Activated T-cell treated with anti-CD3 and anti-CD28 coated beads, Interleukin-2, amount 50 U/mL, for 4 hours (primary cell): ENCODE data around the gene NFATC2. TPM values are rescaled to one million over a fixed set of nuclear protein-coding genes. Genes with fewer than 3 reads are reported as not detected.

Experiments used
- ATAC-seq, 2 donors: fragments of 200-7000 bp; cut with Tn5 transposase; one replicate each; pipeline ENCODE4 v1.10.0; 2021
- DNase-seq: peaks from one replicate; pipeline ENCODE4 v3.0.0-alpha.2; 2020
- H3K27me3 Mint-ChIP-seq: one replicate; pipeline ENCODE4 v1.8.0; 2021; ENCODE audit warnings: low read depth, mixed read lengths
- H3K36me3 Mint-ChIP-seq: one replicate; pipeline ENCODE4 v1.8.0; 2022; ENCODE audit warnings: mixed read lengths; ENCODE audit not compliant: insufficient read depth
- H3K4me1 Mint-ChIP-seq: one replicate; pipeline ENCODE4 v1.8.0; 2021; ENCODE audit warnings: low read depth, mixed read lengths
- H3K4me3 Mint-ChIP-seq: one replicate; pipeline ENCODE4 v1.8.0; 2021; ENCODE audit warnings: mild to moderate bottlenecking, moderate library complexity, mixed read lengths
- H3K9me3 Mint-ChIP-seq: one replicate; pipeline ENCODE4 v1.8.0; 2021; ENCODE audit warnings: mixed read lengths
- total RNA-seq, 3 donors: library from RNA; stranded (reverse); gene quantifications; one replicate each; pipeline ENCODE4 v1.2.1, GENCODE V29; 2021

Gene NFATC2
- total RNA-seq, 3 donors from 2014 or later, result 48.3 to 51.4 (median 48.9) TPM

DNA sequence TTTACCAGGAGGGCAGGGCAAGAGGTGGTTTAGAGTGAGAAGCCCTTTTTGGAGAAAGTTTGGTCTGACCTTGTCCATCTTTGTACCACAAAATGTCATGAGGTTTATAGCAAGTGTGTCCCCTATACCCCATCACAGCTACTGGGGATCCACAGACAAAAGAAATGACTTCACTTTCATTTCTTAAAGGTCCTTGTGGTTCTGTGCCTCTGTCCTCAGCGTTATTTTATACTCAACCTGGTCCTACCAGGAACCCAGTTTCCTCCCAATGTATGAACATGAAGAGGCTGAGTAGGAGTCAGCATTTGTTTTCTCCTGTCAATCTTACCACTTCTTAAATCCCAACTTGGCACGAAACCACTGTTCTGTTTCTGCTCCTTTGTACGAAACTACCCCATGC is 157.6 kb downstream of the NFATC2 start:
- H3K36me3 Mint-ChIP-seq, result peaks cover 25% of the 10 kb centered on the region
- H3K9me3 Mint-ChIP-seq, result no peaks in the 10 kb centered on the region
- no peaks in the 10 kb centered on the region for H3K27me3 Mint-ChIP-seq
- ATAC-seq, result peak in 1 of 2 donors; percentile 26
- no peak for DNase-seq
- H3K4me1 Mint-ChIP-seq, result peaks cover 51% of the 10 kb centered on the region
- no peak overlapping the region for H3K4me3 Mint-ChIP-seq

DNA sequence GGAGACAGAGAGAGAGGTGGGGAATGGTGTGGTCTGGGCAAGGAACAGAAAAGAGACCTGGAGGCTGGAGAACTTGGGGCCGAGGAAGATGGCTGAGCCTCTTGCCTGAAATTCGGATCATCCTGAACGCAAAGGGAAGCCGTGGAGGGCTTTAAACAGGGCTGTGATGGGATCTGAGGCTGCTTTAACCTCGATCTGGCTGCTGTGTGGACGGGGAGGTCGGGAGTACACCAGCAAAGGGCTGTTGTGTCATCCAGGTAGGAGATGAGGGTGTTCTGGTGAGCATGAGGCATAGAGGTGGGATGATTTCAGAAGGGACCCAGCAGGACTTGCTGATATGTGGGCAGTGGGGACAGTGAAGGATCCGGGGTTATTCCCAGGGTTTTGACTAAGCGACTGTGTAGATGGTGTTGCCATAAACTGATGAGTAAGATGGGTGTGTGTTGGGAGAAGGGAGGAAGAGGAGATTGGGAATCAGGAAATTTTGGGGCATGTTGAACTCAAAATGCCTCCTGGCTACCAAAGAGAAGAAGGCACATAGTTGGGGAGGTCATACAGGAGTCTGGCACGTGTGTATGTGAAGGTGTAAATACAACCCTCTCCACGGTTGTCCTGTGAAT is 158.5 kb downstream of the NFATC2 start:
- H3K27me3 Mint-ChIP-seq, result no peaks in the 10 kb centered on the region
- H3K4me1 Mint-ChIP-seq, result peaks cover 43% of the 10 kb centered on the region
- no peak for ATAC-seq
- H3K9me3 Mint-ChIP-seq, result no peaks in the 10 kb centered on the region
- H3K4me3 Mint-ChIP-seq, result no peak overlapping the region
- no peak for DNase-seq
- H3K36me3 Mint-ChIP-seq, result peaks cover 22% of the 10 kb centered on the region

- ATAC-seq, result no peak
- H3K36me3 Mint-ChIP-seq, result peaks cover 18% of the 10 kb centered on the region
- no peaks in the 10 kb centered on the region for H3K9me3 Mint-ChIP-seq
- H3K27me3 Mint-ChIP-seq, result no peaks in the 10 kb centered on the region
- H3K4me3 Mint-ChIP-seq, result no peak overlapping the region
- H3K4me1 Mint-ChIP-seq, result peaks cover 35% of the 10 kb centered on the region
- no peak for DNase-seq
These were observed 159.3 kb downstream of the NFATC2 start for GRCh38 chr20:51382986-51383821.

- DNase-seq (no peak), ATAC-seq (no peak)
- Mint-ChIP-seq H3K27me3 (no peaks in the 10 kb centered on the region), H3K4me1 (peaks cover 29% of the 10 kb centered on the region), H3K36me3 (peaks cover 16% of the 10 kb centered on the region), H3K9me3 (no peaks in the 10 kb centered on the region), H3K4me3 (no peak overlapping the region)
These were observed 160.2 kb downstream of the NFATC2 start for GRCh38 chr20:51382111-51382985.

DNA sequence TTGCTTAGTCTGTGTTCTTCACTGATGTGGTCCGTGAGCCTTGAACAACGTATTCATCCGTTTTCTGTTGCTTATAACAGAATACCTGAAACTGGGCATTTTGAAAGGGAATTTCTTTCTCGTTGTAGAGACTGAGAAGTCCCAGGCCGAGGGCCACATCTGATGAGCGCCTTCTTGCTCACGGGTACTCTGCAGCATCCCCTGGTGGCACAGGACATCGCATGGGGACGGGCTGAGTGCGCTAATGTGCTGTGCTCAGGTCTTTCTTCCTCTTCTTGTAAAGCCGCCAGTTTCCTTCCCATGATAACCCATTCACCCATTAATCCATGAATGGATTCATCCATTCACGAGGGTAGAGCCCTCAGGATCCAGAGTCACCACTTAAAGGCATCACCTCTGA is 161.0 kb downstream of the NFATC2 start:
- Mint-ChIP-seq H3K9me3 (no peaks in the 10 kb centered on the region), H3K4me3 (no peak overlapping the region), H3K36me3 (peaks cover 16% of the 10 kb centered on the region), H3K27me3 (no peaks in the 10 kb centered on the region), H3K4me1 (peaks cover 21% of the 10 kb centered on the region)
- ATAC-seq (no peak), DNase-seq (no peak)

GRCh38 chr20:51380401-51381385 is 161.8 kb downstream of the NFATC2 start:
- no peaks in the 10 kb centered on the region for H3K9me3 Mint-ChIP-seq
- H3K36me3 Mint-ChIP-seq, result peaks cover 16% of the 10 kb centered on the region
- peaks cover 13% of the 10 kb centered on the region for H3K4me1 Mint-ChIP-seq
- DNase-seq (no peak), ATAC-seq (no peak)
- H3K27me3 Mint-ChIP-seq, result no peaks in the 10 kb centered on the region
- H3K4me3 Mint-ChIP-seq, result no peak overlapping the region

GRCh38 chr20:51379601-51380341 is 162.7 kb downstream of the NFATC2 start:
- H3K9me3 Mint-ChIP-seq, result no peaks in the 10 kb centered on the region
- H3K4me1 Mint-ChIP-seq, result peaks cover 5% of the 10 kb centered on the region
- H3K4me3 Mint-ChIP-seq, result no peak overlapping the region
- DNase-seq (no peak), ATAC-seq (no peak)
- peaks cover 16% of the 10 kb centered on the region for H3K36me3 Mint-ChIP-seq
- H3K27me3 Mint-ChIP-seq, result no peaks in the 10 kb centered on the region

DNA sequence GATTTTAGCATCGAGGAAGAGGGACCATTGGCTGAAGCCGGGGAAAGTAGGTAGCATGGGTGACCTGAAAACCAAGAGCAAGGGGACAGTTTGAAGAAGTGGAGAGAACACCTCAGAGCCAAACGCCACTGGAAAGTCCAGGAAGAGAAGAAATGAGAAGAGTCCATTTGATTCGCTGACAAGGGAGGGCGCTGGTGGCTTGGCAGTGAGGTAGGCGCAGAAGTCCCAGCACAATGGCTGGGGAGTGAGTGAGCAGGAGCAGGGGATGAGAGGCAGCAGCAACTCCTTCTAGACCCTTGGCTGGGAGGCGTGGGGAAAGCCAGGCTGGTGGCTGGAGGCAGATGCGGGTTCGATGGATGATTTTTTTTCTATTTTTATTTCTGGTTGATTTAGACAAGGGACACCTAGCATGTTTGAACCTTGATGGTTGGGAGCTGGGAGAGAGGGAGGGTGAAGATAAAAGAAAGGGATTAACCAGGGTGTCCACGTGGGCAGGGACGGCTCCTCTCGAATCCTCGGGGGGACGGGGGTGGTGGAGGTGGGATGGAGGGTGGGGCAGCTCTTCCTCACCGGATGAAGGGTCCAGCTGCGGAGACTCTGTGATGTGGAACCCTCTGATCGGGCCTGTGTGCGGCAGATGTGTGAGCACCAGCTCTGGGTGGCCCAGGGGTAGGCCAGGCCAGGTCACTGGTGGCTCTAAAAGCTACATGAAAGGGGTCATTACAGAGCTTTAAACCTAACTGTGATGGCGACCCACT is 164.2 kb downstream of the NFATC2 start:
- ATAC-seq, result peak in 1 of 2 donors; percentile 35
- H3K4me1 Mint-ChIP-seq, result peaks cover 2% of the 10 kb centered on the region
- no peak overlapping the region for H3K4me3 Mint-ChIP-seq
- DNase-seq, result no peak
- no peaks in the 10 kb centered on the region for H3K27me3 Mint-ChIP-seq
- H3K9me3 Mint-ChIP-seq, result no peaks in the 10 kb centered on the region
- peaks cover 13% of the 10 kb centered on the region for H3K36me3 Mint-ChIP-seq

DNA sequence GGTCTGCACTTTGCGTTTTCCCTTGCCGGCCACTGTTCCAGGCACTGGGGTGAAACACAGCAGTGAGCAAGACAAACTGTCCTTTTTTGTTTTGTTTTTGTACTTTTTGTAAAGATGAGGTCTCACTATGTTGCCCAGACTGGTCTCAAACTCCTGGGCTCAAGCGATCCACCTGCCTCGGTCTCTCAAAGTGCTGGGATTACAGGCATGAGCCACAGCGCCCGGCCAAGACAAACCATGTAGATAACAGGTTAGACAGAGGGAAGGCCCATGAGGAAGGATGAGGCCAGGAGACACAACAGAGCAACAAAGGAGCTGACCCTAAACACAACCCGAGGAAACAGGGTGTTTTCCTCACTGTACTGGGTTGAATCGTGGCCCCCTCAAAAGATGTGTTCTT is 165.4 kb downstream of the NFATC2 start:
- DNase-seq (no peak), ATAC-seq (no peak)
- no peak overlapping the region for H3K4me3 Mint-ChIP-seq
- H3K27me3 Mint-ChIP-seq, result no peaks in the 10 kb centered on the region
- H3K9me3 Mint-ChIP-seq, result no peaks in the 10 kb centered on the region
- peaks cover 3% of the 10 kb centered on the region for H3K4me1 Mint-ChIP-seq
- H3K36me3 Mint-ChIP-seq, result peaks cover 13% of the 10 kb centered on the region

DNA sequence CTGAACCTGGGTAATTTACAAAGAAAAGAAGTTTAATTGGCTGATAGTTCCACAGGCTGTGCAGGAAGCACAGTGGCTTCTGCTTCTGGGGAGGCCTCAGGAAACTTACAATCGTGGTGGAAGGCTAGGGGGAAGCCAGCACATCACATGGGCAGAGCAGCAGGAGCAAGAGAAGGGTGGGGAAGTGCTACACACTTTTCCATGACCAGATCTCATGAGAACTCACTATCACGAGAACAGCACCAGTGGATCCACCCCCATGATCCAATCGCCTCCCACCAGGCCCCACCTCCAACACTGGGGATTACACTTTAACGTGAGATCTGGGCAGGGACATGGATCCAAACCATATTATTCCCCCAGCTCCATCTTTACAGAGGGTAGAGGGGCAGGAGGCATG is 166.4 kb downstream of the NFATC2 start:
- Mint-ChIP-seq H3K9me3 (no peaks in the 10 kb centered on the region), H3K4me1 (peaks cover 3% of the 10 kb centered on the region), H3K4me3 (no peak overlapping the region), H3K27me3 (no peaks in the 10 kb centered on the region), H3K36me3 (peaks cover 13% of the 10 kb centered on the region)
- ATAC-seq (no peak), DNase-seq (no peak)

DNA sequence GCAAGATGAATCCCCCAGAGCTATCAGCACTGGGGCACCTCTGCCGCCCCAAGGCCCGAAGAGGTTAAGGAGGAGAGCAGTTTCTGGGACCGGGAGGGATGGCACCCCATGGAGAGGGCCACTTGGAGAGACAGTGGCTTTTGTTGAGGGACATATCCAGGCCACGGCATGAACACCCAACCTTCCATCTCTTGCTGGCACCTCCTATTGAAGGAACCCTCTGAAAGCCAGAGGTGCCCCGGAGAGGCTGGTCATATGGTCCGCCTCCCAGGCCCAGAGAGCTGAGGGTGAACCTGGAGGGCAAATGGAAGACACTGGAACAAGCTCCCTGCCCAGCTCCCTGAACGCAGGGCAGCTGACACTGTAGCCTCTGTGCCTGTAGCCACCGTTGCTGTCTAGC is 167.0 kb downstream of the NFATC2 start:
- H3K4me3 Mint-ChIP-seq, result no peak overlapping the region
- no peaks in the 10 kb centered on the region for H3K27me3 Mint-ChIP-seq
- H3K36me3 Mint-ChIP-seq, result peaks cover 13% of the 10 kb centered on the region
- peaks cover 3% of the 10 kb centered on the region for H3K4me1 Mint-ChIP-seq
- DNase-seq, result no peak
- ATAC-seq, result no peak
- no peaks in the 10 kb centered on the region for H3K9me3 Mint-ChIP-seq

- H3K9me3 Mint-ChIP-seq, result no peaks in the 10 kb centered on the region
- H3K4me3 Mint-ChIP-seq, result no peak overlapping the region
- H3K36me3 Mint-ChIP-seq, result peaks cover 10% of the 10 kb centered on the region
- no peaks in the 10 kb centered on the region for H3K27me3 Mint-ChIP-seq
- peaks cover 3% of the 10 kb centered on the region for H3K4me1 Mint-ChIP-seq
- ATAC-seq, result no peak
- no peak for DNase-seq
These were observed 167.6 kb downstream of the NFATC2 start for GRCh38 chr20:51374961-51375360.
